GM12874 (cell line): ENCODE measurements around the gene EPO.

Experiments
- TF ChIP-seq, protein P1 (sequence below): IDR thresholded peaks from 2 replicates; pipeline ENCODE4 v1.5.1; 2011; ENCODE audit warnings: low read depth, mild to moderate bottlenecking, control low read depth, low read length, moderate library complexity; ENCODE audit not compliant: insufficient read depth

The EPO gene

DNA sequence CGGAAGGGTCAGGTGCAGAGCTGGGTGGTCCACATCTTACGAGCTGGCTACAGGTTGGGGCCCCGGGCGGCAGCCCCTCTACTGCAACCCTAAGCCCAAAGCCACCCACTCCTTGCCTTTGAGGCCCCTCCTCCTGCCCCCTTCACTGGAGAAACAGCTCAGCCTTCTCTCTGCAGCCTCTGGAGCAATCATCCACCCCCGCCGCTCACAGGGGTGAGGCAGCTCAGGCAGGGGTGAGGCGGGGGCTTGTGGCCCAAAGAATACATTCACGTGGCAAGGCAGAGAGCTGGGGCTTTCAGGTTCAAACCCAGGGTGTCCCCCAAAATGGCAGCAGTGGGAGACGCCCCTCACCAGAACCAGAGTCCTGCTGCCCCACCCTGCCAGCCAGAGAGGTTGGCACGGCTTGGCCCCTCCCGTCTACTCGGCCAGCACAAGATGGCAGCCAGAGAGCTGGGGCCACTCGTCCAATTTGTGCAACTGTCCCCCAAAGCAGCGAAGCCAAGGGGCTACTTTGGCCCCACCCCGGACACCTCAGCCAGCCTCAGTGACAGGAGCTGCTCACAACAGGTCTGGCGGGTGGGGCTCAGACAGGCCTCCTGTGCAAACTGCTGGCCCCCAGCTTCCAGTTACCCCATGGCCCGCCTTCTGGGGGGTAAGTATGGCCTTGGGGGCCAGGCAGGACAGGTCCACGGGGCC is 39.5 kb upstream of the EPO start:
- TF ChIP-seq, protein P1, sequence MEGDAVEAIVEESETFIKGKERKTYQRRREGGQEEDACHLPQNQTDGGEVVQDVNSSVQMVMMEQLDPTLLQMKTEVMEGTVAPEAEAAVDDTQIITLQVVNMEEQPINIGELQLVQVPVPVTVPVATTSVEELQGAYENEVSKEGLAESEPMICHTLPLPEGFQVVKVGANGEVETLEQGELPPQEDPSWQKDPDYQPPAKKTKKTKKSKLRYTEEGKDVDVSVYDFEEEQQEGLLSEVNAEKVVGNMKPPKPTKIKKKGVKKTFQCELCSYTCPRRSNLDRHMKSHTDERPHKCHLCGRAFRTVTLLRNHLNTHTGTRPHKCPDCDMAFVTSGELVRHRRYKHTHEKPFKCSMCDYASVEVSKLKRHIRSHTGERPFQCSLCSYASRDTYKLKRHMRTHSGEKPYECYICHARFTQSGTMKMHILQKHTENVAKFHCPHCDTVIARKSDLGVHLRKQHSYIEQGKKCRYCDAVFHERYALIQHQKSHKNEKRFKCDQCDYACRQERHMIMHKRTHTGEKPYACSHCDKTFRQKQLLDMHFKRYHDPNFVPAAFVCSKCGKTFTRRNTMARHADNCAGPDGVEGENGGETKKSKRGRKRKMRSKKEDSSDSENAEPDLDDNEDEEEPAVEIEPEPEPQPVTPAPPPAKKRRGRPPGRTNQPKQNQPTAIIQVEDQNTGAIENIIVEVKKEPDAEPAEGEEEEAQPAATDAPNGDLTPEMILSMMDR = no peak

DNA sequence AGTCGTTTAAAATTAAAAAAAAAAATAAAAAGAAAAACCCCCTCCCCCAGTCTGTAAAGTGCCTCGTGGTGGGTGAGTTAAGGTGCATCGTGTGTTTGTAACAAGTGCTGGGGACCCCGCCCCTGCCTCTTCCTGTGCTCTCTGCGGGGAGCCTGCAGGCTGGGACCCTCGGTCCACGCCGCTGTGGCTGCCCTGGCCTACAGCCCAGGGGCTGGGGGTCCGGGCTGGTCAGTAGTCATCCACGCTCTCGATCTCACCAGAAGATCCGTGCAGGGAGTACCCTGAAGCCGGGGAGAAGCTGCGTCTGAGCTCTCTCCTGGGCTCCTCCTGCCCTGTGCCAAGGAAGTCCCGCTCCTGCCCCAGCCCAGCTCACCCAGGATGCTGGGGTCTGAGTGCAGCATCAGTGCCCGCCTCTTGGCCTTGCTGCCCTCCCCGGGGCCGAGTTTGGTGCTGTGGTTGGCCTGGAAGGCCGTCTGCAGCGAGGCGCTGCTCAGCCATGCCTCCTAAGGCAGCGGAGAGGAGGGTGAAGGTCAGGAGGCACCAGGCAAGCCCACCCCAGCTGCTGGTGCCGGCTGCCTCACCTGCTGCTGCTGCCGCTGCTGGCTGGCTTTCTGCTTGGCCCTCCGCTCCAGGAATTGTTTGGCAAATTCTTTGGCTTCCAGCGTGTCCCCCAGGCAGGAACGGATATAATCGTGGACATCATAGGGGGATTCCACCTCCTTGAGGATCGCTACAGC is 38.6 kb upstream of the EPO start:
- TF ChIP-seq, protein P1 = no peak

DNA sequence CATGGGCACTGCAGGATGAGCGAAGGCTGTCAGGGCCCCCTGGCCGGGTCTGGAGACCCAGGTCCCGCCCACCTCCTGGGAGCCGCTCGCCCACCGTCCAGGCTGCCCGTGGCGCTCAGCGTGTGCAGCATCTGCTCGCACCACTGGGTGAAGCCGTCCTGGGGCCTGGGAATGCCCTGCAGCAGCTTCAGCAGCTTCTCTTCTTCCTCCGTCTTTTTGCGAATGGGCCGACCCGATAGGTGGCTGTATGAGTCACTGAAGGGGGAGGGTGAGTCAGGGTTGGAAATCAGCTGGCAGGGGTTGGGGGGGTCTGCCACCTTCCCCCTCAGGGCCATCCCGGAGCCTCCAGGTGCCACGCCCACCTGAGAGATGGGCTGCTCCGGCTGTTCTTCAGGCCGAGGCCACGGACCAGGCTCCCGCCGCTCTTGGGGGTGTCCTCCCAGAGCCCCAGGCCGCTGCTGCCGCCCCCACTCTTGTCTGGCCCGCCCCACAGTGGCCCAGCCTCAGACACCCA is 38.0 kb upstream of the EPO start:
- TF ChIP-seq, protein P1 = no peak

DNA sequence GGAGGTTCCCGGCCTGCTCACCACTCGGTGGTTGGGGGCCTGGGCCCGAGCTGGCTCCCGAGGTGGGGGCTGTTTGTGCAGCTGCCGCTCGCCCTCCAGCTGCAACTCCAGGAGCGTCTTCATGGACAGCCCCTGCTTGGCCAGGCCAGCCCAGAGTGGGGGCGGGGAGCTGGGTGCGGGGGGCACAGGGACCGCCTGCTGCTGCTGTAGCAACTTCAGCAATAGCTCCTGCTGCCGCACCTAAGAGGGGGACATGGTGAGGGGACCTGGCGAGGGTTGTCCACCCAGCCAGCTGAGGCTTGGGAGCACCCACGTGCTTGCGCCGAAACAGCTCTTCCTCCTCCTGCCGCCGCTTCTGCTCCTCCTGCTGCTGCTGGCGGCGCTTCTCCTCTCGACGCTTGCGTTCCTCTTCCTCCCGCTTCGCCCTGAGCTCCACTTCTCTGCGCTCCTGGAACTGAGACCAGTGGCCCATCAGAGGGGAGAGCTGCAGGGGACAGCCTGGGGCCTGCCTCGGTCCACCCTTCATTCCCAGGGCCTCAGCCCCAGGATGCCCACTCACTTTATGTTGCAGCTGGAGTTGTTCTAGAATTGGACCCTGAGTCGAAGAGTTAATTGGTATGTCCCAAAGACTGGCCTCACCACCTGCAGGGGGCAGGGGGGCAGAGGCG is 37.1 kb upstream of the EPO start:
- TF ChIP-seq, protein P1 = no peak

DNA sequence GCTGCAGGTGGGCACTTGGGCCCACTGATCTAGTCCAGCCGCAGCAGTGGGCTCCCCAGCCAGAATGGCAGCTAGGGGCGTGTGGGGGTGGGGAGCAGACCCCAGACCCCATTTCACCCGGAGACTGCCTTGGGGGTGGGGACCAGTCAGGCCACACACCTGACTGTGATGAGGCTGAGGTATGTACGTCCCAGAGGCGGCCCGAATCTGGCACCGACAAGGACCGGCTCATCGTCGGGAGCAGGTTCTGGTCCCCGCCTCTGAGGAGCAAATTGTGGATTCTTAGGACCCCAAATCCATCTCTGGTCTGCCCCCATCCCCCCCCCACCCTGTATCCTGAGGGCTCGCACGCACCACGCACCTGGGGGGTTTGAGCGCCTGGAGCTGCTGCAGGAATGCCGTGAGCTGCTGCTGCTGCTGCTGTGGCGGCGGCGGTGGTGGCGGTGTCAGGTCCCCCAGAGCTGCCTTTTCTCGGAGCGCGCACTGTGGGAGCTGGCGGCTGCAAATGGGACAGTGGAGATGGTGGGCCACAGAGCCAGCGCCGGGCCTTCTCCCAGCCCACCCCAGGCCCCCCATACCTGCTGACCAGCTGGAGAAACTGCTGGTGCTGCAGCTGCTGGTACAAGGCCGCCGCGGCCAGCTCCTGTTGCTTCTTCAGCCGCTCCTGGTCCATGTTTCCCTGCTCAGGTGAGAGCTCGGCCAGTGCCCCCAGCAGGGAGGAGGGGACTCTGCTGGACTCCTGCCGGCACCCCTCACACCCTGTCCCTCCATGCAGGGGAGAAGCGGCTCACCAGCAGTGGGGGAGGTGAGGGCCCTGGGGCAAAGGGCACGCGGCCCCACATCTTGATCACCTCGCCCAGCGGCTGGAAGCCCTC is 36.4 kb upstream of the EPO start:
- TF ChIP-seq, protein P1 = no peak

DNA sequence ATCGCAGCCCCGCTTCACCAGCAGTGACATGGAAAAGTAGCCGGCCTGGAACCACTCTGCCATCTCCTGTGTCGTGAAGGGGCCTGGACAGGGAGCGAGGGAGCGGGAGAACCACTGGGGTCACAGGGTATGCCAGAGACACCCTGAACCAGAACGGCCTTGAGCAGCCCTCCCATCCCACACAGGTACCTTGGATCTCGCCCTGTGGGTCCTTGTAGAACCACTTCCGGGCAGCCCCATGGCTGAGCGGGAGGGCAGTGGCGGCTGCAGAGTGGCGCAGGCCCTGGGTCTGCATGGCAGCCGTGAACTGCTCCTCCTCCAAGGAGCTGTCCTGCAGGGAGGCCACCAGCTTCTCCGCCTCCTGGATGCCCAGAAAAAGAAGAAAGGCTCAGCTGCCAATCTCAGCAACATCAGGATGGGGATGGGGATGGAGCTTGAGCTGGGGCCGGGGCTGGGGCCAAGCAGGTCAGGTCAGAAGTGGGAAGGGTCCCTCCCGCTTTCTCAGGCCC is 35.7 kb upstream of the EPO start:
- TF ChIP-seq, protein P1 = no peak
